CD4-positive, alpha-beta T cell treated with Interleukin-6 for 4 hours (primary cell): ENCODE results near the gene ADGRB3.
"Not testable (repeated sequence)": the region's sequence is repeated elsewhere in the genome, so short reads cannot be mapped to it uniquely, and the experiment has no call there.

ENCODE experiments used
- DNase-seq: peaks from one replicate; pipeline ENCODE4 v3.0.0-alpha.2; 2020; ENCODE audit warnings: mixed read lengths

ADGRB3 gene

DNA sequence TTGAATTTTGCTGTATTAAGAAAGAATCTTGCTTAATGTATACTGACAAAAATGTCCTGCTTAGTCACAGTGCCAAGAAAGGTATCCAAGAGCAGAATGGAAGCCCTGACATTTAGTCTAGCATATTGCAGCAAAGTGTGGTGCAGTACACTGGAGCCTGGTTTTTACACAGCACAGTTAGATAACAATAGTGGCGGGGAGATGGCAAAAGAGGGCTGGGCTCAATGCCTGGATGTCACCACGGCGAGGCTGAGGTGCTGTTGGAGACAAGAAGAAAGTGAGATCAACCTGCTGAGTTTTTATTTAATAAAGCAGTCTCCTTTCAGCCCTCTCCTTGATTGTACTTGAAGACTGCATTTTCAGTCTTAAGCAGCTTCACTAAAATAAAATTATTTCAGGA, 735.7 kb downstream of the ADGRB3 start:
- DNase-seq: no peak

DNA sequence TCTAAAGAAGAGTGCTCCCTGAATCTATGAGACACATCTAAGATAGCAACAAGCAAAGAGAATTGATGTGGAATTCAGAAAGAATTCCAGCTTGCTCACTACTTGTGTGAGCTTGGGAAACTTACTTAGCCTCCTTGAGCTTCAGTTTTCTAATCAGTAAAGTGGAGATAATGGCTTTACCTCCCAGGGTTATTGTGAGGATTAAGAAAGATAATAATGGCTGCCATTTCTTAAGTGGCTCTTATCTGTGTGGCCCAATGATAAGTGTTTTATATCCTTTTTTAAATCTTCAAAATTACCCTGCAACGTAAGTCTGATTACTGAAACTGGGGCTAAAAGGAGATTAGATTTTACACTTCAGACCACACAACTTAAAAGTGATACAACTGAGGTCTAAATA, 743.2 kb downstream of the ADGRB3 start:
- DNase-seq: no peak

DNA sequence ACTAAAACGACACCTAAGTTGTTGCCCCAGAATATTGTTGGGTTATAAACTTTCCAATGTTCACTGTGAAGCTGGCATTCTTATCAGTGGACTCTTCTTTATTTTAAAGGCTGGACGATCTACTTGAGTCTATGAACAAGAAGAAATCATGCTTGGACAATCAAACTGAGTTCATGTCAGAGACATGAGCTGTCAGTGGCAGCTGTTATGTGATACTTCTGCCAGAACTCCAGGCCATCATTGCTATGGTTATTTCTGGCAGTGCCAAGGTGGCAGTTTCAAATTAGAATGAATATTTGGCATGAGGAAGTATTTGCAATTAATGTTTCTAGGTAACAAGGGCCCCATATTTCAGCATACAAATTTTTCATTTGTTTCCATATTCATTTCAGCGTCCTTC, 744.4 kb downstream of the ADGRB3 start:
- DNase-seq: no peak

DNA sequence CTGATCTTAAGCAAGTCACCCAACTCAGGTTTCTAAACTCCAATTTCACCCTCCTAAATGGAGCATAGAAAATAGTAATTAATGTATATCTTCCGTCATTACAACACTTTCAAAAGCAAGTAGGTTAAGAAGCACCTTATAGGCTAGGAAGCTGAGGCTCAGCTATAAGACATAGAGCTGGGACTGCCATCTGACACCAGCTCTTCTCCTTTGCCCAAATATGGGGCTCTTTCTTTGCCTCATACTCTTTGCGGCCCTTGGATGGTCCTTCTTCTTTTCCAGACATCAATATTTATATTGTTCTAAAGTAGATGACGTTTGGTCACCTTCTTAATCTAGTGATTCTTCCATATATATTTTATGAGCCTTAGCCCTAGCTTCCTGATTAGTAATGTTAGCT, 748.5 kb downstream of the ADGRB3 start:
- no peak for DNase-seq

DNA sequence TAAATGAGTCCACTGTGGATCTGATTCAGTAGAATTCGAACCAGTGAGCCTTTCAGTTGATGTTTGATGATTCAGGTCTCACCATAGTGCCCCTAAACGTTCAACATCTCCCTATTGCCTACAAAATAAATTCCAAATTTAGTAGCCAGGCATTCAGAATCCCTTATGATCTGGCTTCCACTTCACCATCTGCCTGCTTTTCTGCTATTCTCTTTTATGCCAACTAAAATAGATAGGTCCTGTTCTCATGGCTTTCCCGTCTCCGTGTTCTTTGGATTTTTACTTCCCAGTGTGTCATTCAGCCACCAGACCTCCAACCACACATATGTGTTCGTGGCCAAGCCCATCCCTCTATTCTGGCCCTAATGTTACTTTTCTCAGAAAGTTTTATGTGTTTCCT, 751.3 kb downstream of the ADGRB3 start:
- DNase-seq: no peak

DNA sequence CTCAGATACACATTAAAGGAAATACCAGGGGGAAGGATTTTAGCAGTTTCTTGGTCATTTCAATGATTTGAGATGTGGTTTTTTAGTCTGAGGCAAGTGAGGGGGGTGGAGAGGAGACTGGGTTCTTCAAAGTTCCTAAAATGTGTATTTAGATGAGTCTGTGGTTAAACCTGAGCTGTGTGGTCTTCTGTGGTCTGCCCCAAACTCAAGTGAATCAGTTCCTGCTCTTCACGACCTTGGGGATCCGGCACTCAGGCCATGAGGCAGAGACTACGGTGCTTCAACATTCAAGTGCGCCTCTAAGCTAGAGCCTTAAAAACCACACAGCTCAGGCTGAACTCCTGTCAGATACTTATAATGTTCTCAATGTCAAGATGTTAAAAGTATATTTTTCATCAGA, 755.0 kb downstream of the ADGRB3 start:
- no peak for DNase-seq

DNA sequence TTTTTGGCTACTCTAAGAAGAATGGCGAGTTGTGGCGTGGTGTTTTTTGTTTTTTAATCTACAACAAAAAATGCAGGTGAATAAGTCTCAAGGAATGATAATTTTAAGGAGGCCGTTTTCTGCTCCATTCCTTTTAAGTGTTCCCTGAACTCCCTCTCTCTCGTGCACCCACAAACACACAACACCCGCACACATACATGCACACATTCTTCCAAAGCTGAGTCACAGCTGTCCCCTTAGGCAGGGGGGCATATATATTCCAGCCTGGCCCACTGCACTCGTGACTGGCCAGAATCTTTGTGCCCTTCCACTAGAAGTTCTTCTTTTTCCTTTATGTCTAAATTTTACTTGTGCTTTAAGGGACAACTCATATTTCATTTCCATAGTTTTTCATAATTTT, 756.0 kb downstream of the ADGRB3 start:
- DNase-seq: no peak

DNA sequence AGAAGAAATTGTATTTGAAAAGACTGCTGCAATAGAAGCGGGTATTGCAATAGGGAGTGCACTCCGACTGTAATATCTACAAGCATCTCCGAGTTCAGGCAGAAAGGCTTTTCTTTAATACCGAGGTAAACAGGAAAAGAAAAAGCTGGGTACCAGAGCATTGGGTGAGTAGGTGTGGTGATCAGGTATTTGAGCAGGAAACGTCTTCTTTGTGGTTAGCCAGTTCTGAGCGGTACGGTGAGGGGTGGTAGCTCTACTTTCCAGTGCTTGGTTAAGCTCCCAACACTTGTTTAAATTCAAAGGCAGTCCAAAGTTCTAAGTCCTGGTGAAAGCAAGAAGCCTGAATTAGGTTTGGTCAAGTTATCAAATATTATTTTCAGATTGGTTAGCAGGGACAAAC, 757.7 kb downstream of the ADGRB3 start:
- no peak for DNase-seq

DNA sequence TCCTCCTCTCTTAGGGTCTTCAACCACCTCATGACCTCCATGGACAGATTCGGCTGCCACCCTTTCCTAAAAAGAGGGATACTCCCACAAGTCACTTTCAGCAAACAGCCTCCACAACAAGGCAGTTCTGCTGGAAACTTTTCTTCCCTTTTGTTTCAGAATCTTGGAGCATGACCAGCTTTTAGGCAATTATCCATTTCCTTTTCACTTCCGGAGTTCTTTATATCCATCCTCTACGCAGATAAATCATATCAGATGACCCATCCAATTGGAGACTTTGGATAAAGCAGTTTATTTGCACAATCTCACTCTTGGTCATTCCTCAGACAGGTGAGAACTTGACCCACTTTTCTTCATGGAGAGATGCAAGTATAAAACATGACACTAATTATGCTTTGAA, 763.2 kb downstream of the ADGRB3 start:
- no peak for DNase-seq

DNA sequence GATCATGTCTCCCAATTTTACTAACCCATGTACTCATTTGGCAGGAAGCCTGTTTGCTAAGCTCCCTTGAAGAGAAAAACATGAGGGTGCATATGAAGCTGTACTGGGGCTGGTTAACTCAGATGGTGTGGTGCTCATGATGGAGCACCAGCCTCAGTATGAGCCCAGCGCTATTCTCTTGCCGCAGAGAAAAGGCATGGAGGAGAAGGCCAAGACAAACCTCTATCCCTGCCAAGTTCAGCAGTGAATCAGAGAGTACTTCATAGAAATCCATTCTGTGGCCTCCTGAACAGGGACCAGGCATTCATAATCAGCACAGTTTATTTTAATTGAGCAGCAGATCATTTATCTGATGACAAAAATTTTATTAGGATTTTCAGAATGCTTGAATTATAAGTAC, 763.6 kb downstream of the ADGRB3 start:
- no peak for DNase-seq

DNA sequence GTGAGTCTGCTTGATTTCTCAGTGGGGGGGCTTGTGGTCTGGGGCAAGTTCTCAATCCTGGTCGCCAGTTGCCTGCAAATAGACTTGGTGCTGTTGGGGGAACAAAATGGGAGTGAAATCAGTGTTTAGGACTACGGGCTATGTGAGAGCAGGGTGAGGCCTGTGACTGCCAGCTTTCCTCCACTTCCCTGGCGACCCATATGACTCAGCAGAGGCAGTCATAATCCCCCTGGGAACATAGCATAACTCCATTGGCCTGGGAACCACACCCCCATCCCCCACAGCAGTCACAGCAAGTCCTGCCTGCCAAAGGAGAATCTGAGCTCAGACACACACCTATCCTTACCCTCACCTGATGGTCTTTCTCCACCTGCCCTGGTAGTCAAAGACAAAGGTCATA, 773.8 kb downstream of the ADGRB3 start:
- no peak for DNase-seq

DNA sequence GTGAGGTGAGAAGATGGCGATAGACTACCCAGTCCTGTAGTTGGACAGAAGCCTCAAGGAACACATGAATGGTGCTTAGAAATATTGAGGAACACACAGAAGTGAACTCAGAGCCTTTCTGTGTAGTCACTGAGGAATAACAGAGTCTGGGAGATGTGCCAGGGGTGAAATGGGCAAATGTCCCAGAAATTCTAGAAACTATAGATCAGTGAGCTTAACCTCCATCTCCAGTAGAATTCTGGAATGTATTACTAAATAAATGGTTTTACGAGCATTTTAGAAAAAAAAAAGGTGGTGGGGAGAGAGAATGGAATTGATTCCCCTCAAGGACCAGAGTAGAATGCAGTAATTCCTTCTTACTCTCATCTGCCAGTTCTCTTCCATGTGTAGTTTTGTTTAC, 781.7 kb downstream of the ADGRB3 start:
- DNase-seq: no peak

DNA sequence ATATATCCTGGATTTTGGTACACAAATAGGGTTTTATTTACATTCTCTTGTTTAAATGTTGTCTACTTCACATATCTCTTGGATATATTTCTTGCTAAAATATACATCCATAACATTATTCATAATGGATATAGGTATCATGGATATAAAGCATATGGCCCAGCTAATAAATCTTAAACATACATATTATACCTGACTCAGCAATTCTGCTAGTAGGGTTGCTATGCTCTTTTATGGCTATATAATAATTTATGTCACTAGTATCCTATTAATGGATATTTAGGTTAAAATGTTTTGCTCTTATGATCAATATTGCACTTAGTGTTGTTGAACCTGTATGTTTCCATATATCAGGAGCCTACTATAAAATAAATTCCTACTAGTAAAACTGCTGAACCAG, 786.2 kb downstream of the ADGRB3 start:
- no peak for DNase-seq

DNA sequence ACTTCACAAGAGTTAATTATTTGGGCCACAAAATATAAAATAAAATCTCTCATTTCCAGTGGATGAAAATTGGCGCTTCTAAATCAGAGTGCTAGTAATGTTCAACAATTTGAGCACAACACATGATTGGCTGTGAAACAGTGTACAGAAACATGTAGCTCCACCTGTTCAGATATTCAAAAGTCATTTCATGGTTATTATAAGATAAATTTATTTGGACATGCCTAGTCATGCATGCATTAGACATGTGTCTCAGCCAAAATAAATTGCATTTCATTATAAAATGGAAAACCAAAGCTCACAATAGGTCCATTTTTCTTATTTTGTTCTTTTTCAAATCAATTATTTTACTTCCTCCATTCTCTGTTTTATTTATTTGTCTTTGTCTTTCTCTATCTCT, 786.9 kb downstream of the ADGRB3 start:
- DNase-seq: no peak

DNA sequence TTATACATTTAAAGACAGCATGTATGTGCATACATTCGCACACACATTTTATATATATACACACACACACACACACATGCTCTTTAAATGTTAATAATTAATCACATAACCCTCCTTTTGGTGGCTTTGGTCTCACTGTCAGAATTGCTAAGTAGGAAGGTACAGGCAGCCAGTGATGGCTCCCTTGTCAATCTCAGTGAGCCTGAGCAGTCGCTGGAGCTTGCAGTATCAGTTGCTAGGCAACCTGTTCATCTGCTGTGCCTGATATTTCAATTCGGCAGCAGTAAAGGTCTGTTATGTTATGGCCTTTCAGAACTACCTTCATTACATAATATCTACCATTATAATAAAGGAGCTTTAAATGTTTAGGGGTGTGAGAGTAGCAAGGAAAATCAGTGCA, 787.4 kb downstream of the ADGRB3 start:
- no peak for DNase-seq

DNA sequence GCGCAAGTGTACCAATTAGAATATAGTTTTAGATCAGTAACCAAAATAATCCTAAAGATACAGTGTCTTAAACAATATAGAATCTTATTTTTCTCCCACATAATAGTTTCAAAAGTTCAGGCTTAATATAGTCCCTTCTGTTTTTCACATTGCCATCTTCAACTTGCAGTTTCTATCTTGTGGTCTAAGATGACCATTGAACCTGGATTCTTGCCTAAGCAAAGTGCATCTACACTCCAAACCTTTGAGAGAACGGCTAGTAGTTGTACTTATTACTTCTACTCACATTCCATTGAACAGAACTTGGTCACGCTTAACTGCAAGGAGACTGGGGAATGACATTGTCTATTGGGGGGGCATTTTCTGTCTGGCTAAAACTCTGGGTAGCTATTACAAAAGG, 788.7 kb downstream of the ADGRB3 start:
- no peak for DNase-seq

DNA sequence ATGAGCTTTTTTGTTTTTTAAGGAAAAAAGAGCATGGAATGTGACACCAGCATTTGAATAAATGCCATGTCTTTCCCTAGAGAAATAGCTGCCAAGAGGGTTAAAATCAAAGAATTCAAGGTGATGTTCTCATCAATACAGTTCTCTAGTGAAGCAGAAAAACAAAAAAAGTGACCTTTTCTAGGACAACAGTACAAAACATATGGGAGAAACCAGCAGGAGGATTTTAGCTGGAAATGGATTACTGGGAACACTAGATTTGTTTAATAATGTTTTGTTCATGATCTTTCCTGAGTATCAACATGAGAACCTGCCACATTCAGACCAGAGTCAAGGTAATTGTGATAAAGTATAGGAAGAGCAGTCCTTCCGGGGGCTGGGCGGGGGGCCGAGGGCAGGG, 789.5 kb downstream of the ADGRB3 start:
- no peak for DNase-seq

DNA sequence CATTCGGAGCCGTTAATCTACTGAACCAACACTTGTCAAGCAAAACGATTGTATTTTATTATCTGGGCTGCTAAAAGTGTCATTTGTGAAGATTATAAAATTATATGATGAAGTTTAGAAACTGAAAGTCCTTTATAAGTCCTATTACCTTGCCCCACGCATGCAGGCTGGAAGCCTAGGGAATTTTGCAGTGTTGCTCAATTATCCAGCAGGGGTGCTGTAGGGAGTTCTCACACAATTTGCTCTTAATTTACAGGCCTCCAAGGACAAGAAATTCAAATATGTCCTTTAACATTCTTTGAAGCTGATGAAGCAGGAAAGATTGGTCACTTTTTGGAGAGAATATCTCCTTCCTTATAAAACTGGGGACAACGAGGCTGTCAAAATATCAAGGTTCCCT, 792.8 kb downstream of the ADGRB3 start:
- no peak for DNase-seq

DNA sequence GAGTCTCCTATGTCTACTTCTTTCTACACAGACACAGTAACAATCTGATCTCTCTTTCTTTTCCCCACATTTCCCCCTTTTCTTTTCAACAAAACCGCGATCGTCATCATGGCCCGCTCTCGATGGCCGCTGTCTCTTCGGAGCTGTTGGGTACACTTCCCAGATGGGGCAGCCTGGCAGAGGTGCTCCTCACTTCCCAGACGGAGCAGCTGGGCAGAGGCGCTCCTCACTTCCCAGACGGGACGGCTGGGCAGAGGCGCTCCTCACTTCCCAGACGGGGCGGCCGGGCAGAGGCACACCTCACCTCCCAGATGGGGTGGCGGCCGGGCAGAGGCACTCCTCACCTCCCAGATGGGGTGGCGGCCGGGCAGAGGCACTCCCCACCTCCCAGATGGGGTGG, 797.1 kb downstream of the ADGRB3 start:
- DNase-seq: not testable (repeated sequence)

DNA sequence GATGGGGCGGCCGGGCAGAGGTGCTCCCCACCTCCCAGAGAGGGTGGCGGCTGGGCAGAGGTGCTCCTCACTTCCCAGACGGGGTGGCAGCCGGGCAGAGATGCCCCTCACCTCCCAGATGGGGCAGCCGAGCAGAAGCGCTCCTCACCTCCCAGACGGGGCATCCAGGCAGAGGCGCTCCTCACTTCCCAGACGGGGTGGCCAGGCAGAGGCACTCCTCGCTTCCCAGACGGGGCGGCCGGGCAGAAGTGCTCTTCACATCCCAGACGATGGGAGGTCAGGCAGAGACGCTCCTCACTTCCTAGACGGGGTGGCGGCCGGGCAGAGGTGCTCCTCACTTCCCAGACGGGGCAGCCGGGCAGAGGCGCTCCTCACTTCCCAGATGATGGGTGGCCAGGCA, 798.0 kb downstream of the ADGRB3 start:
- DNase-seq: not testable (repeated sequence)

DNA sequence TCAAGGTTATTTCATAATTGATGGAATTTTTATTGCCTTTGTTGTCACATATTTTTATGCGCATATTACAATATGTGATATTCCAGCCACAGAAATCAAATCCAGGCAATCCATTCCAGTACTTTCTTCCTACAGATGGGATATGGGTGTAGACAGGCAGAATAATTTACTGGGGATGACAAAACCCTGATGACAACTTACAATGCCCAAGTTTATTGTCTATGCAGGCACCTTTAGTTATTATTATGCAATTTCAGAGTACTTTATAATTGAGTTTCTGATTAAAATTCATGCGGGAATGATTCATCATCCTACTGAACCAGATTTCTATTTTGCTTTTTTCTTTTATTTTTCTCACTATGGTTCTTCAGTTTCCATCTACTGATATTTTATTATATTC, 803.0 kb downstream of the ADGRB3 start:
- no peak for DNase-seq
